Endothelial cell of umbilical vein (primary cell): ENCODE results near the gene AHRR. TPM values are rescaled to one million over a fixed set of nuclear protein-coding genes. Genes with fewer than 3 reads are reported as not detected.

Experiments used
- BruUV-seq: library from RNA; stranded (reverse); fragments of 400-500 nt; replicated peaks from 2 replicates; lab custom pipeline; 2021; lab: Mats Ljungman, UMichigan
- CTCF ChIA-PET: fragments of 300-600, 350-600 bp; sonication (Branson Sonifier 250); formaldehyde crosslinking; loops from one replicate; lab custom pipeline; 2021; ENCODE audit warnings: antibody characterized with exemption, inconsistent platforms; lab: Charles Lee
- POLR2A ChIA-PET: fragments of 300-600, 350-600 bp; sonication (Branson Sonifier 250); formaldehyde crosslinking; loops from one replicate; lab custom pipeline; 2021; ENCODE audit warnings: antibody characterized with exemption, inconsistent platforms; lab: Charles Lee
- DNase-seq: peaks from one replicate; pipeline ENCODE4 v3.0.0-alpha.2; 2011; ENCODE audit warnings: low read depth, low spot score
- FAIRE-seq: peaks from 2 replicates; lab custom pipeline; 2011; peaks lifted over from hg19 to GRCh38; lab: Jason Lieb, UNC
- H2AFZ ChIP-seq: 2 replicates; pipeline ENCODE4 v1.6.0; 2012; ENCODE audit warnings: low read depth, low read length, control low read depth, inconsistent platforms
- H3K27ac ChIP-seq: 2 replicates; pipeline ENCODE4 v1.5.1; 2011; ENCODE audit warnings: low read depth, mild to moderate bottlenecking, control low read depth, low read length, moderate library complexity; ENCODE audit not compliant: insufficient read depth
- H3K27me3 ChIP-seq, 2 experiments: 2 replicates each; pipeline versions ENCODE4 v1.6.0 to v1.6.1; 2011; ENCODE audit warnings: low read length in 2 of 2, mixed read lengths in 1 of 2; ENCODE audit not compliant: control insufficient read depth in 2 of 2, insufficient read depth in 2 of 2
- H3K36me3 ChIP-seq, 2 experiments: 2 replicates in 1 of 2; 3 replicates in 1 of 2; pipeline ENCODE4 v1.5.1; 2011; ENCODE audit warnings: low read length in 2 of 2, mild to moderate bottlenecking in 1 of 2, moderate library complexity in 1 of 2; ENCODE audit not compliant: control insufficient read depth in 2 of 2, insufficient read depth in 2 of 2; ENCODE audit errors: extremely low read depth in 1 of 2
- H3K4me1 ChIP-seq: 3 replicates; pipeline ENCODE4 v1.5.1; 2011; ENCODE audit warnings: mild to moderate bottlenecking, low read length; ENCODE audit not compliant: control insufficient read depth, insufficient read depth; ENCODE audit errors: extremely low read depth
- H3K4me2 ChIP-seq: 2 replicates; pipeline ENCODE4 v1.6.1; 2011; ENCODE audit warnings: low read length, control low read depth, mixed read lengths; ENCODE audit not compliant: insufficient read depth
- H3K4me3 ChIP-seq, 3 experiments: fragments of 200-600 bp in 1 of 3; sonication (generic), shearing (Covaris generic) in 1 of 3; replicated peaks in 1 of 3; 2 replicates each; pipeline ENCODE4 v1.5.1; 2011 to 2016; ENCODE audit warnings: control low read depth in 3 of 3, low read length in 3 of 3, mild to moderate bottlenecking in 2 of 3, inconsistent platforms in 1 of 3, low read depth in 1 of 3, moderate library complexity in 1 of 3; ENCODE audit not compliant: insufficient read depth in 1 of 3
- H3K79me2 ChIP-seq: 2 replicates; pipeline ENCODE4 v1.6.0; 2012; ENCODE audit warnings: low read length, inconsistent platforms; ENCODE audit not compliant: control insufficient read depth, insufficient read depth
- H3K9ac ChIP-seq: replicated peaks from 2 replicates; pipeline ENCODE3; 2011; ENCODE audit warnings: low read length, control low read depth; ENCODE audit not compliant: insufficient read depth; ENCODE audit errors: extremely low read depth
- H3K9me1 ChIP-seq: replicated peaks from 3 replicates; pipeline ENCODE4 v1.6.0; 2011; ENCODE audit warnings: mild to moderate bottlenecking, low read length; ENCODE audit not compliant: control insufficient read depth, insufficient read depth; ENCODE audit errors: extremely low read depth
- H3K9me3 ChIP-seq: replicated peaks from 2 replicates; pipeline ENCODE4 v1.5.1; 2012; ENCODE audit warnings: low read length, inconsistent platforms; ENCODE audit not compliant: control insufficient read depth, insufficient read depth
- H4K20me1 ChIP-seq: replicated peaks from 2 replicates; pipeline ENCODE3; 2011; ENCODE audit warnings: mild to moderate bottlenecking, low read length; ENCODE audit not compliant: control insufficient read depth, insufficient read depth; ENCODE audit errors: extremely low read depth
- CTCF ChIP-seq, 2 donors: IDR thresholded peaks; 1 replicate in 1 of 2; 2 replicates in 1 of 2; pipeline ENCODE4 v1.5.1; 2011; ENCODE audit warnings: low read length in 2 of 2, mild to moderate bottlenecking in 2 of 2, moderate library complexity in 2 of 2, control low read depth in 1 of 2, inconsistent platforms in 1 of 2, low read depth in 1 of 2; ENCODE audit not compliant: insufficient read depth in 1 of 2; ENCODE audit errors: extremely low read depth in 1 of 2
- EZH2 ChIP-seq: IDR thresholded peaks from 2 replicates; pipeline ENCODE4 v1.6.1; 2012; ENCODE audit warnings: borderline replicate concordance, low read depth, mild to moderate bottlenecking, moderate library complexity, low read length, inconsistent platforms; ENCODE audit not compliant: severe bottlenecking
- FOS ChIP-seq: IDR thresholded peaks from 2 replicates; pipeline ENCODE4 v1.6.1; 2011; ENCODE audit warnings: mild to moderate bottlenecking, low read length, moderate library complexity, borderline replicate concordance; ENCODE audit not compliant: insufficient read depth
- GATA2 ChIP-seq: IDR thresholded peaks from 2 replicates; pipeline ENCODE4 v1.7.0; 2011; ENCODE audit warnings: low read depth, mild to moderate bottlenecking, moderate library complexity, mixed read lengths, low read length; ENCODE audit not compliant: insufficient read length, insufficient read depth
- JUN ChIP-seq: IDR thresholded peaks from 2 replicates; pipeline ENCODE4 v1.6.1; 2011; ENCODE audit warnings: borderline replicate concordance, low read depth; ENCODE audit not compliant: insufficient read length, insufficient read depth
- MYC ChIP-seq: IDR thresholded peaks from one replicate; pipeline ENCODE4 v1.6.1; 2011; ENCODE audit warnings: mild to moderate bottlenecking, low read depth, low read length
- POLR2A ChIP-seq: IDR thresholded peaks from 2 replicates; pipeline ENCODE4 v1.6.1; 2012; ENCODE audit warnings: low read depth, mild to moderate bottlenecking, control low read depth, low read length
- POLR2AphosphoS5 ChIP-seq: IDR thresholded peaks from 2 replicates; pipeline ENCODE4 v1.6.1; 2012; ENCODE audit warnings: low read depth, mild to moderate bottlenecking, control low read depth, low read length, moderate library complexity; ENCODE audit not compliant: insufficient read depth
- dilution Hi-C: fragments of 300-500 bp; cut with MboI; formaldehyde crosslinking; loops from one replicate; pipeline ENCODE4 v1.15.0; 2019; ENCODE audit warnings: low sequenced_read_pairs; ENCODE audit not compliant: extremely low pct_ligation_motif_present
- intact Hi-C: fragments of 100-400 bp; cut with micrococcal nuclease; formaldehyde crosslinking; loops from one replicate; pipeline ENCODE4 v1.10.0; 2022
- polyA plus RNA-seq, 4 experiments: library from polyadenylated mRNA; depleted of rRNA in 3 of 4; stranded (reverse) in 3 of 4; unstranded in 1 of 4; fragments of >200 nt; gene quantifications; 2 replicates each; pipeline versions ENCODE4 v1.2.1 to v1.2.3, GENCODE V29; 2011 to 2012; ENCODE audit warnings: missing spikeins in 1 of 4
- total RNA-seq: library from RNA; stranded (reverse); gene quantifications from 2 replicates; pipeline ENCODE4 v1.2.3, GENCODE V29; 2021
- TF ChIP-seq, protein P1 (sequence below): IDR thresholded peaks from 2 replicates; pipeline ENCODE4 v1.6.1; 2011; ENCODE audit not compliant: insufficient read depth, insufficient read length

Gene AHRR
- total and polyA plus RNA-seq, 2 donors (not counting 3 experiments of a cell fraction or from before 2014, with no cell fraction given) = 3.1 to 7.3 TPM

DNA sequence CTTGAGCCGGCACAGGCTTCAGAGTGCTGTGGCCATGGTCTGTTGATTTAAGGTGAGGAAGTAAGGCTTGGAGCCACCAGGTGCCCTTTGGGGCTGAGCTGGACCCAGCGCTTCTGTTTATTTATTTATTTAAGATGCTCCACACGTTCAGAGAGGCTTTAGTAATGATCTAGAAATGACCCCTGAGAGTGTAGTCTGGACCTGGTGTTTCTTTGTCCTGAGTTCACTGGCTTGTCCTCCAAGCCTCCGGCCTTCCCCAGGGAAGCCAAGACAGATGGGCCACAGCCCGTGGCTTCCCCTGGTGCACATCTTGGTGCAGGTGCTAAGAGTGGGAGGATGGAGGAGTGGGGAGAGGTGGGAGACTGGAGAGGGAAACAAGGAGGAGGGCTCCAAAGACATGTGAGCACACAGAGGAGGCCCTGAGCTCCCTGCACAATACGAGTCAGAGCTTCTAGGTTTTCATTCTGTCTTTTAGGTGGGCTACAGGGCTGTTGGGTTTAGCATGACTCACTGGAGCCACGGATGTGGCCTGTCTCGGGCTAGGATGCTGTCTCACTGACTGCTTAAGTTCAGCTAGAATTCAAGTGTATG, 56.9 kb downstream of the AHRR start:
- no TSS peak for BruUV-seq
- dilution Hi-C loops = no loop called here
- POLR2A ChIA-PET = no interaction called here
- FAIRE-seq (peak; percentile 81), DNase-seq (peak; percentile 13)
- Histone ChIP-seq H3K36me3 (no peaks in the 10 kb centered on the region), H3K27me3 (no peaks in the 10 kb centered on the region), H3K4me1 (peaks cover 11% of the 10 kb centered on the region), H3K9me1 (no peaks in the 10 kb centered on the region), H4K20me1 (no peaks in the 10 kb centered on the region), H3K79me2 (no peaks in the 10 kb centered on the region), H2AFZ (peak overlapping the region; percentile 11), H3K9ac (no peak overlapping the region), H3K4me2 (no peak overlapping the region), H3K9me3 (no peaks in the 10 kb centered on the region), H3K27ac (peak overlapping the region; percentile 16), H3K4me3 (no peak overlapping the region)
- TF ChIP-seq MYC = no peak
- peak; percentile 63 for TF ChIP-seq FOS
- CTCF ChIA-PET = interaction anchor here (1.1 to 1.8 kb wide), 2 partner anchors 34 to 68 kb away, joined by 3 to 6 read pairs; no protein-coding TSS in a partner anchor
- intact Hi-C loops = no loop called here

DNA sequence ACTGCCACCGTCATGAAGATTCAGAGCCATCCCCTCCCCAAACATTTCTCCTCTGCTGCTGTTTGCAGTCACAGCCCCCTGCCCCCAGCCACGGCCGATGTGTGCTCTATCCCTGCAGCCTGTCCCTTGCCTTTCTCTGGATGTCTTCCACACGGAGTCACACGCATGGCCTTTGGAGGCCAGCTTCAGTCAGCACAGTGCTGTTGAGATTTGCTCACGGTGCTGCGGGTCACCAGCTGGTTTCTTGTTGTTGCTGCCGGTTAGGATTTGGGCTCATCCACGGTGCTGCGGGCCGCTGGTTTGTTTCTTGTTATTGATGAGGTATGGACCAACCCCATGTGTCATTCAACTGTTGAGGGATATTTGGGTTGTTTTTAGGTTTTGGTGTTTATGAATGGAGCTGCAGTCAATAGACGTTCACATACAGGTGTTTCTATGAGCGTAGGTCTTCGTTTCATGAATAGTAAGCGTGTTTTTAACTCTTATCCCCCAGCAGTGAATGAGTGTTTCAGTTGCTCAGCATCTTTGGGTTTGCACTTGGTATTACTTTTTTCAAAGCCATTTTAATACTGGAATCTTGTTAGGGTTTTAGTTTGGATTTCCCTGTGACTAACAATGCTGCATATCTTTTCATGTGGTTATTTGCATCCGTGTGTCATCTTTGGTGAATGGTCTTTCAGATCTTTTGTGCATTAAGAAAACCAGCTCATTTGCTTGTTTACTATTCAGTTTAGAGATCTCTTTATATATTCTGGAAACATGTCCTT, 57.6 kb downstream of the AHRR start:
- no peak overlapping the region for H3K4me3 ChIP-seq

More for the DNA sequence above, 57.6 kb downstream of the AHRR start:
- Histone ChIP-seq H3K4me2 (no peak overlapping the region), H3K36me3 (no peaks in the 10 kb centered on the region), H2AFZ (no peak overlapping the region), H3K9ac (no peak overlapping the region), H3K9me3 (no peaks in the 10 kb centered on the region), H4K20me1 (no peaks in the 10 kb centered on the region), H3K4me1 (peaks cover 8% of the 10 kb centered on the region), H3K27me3 (no peaks in the 10 kb centered on the region), H3K27ac (peak overlapping the region; percentile 16), H3K79me2 (no peaks in the 10 kb centered on the region), H3K9me1 (no peaks in the 10 kb centered on the region)
- intact Hi-C loops = no loop called here
- ChIA-PET CTCF (interaction anchor here (0.7 to 1.8 kb wide), 2 partner anchors 62 to 68 kb away, joined by 3 to 6 read pairs; no protein-coding TSS in a partner anchor), POLR2A (no interaction called here)
- FAIRE-seq (no peak), DNase-seq (no peak)
- TF ChIP-seq GATA2 = no peak
- no peak for TF ChIP-seq MYC
- no peak for TF ChIP-seq POLR2AphosphoS5
- no peak for TF ChIP-seq POLR2A
- no peak for TF ChIP-seq CTCF (IDR thresholded peaks at IDR 0.05; ENCODE audit: extremely low read depth in 1 of 2, insufficient read depth in 1 of 2, low read depth in 1 of 2, low read length in 2 of 2)
- TF ChIP-seq, protein P1, sequence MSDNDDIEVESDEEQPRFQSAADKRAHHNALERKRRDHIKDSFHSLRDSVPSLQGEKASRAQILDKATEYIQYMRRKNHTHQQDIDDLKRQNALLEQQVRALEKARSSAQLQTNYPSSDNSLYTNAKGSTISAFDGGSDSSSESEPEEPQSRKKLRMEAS = no peak
- no peak for TF ChIP-seq EZH2
- no peak for TF ChIP-seq FOS
- no peak for TF ChIP-seq JUN
- dilution Hi-C loops = no loop called here
- no TSS peak for BruUV-seq
